Vagina (tissue), 2 donors: ENCODE results near the gene CDH4.

ENCODE experiments used
- CTCF ChIP-seq, 3 experiments: fragments of 450-650 bp in 2 of 3; fragments of 200-600 bp in 1 of 3; sonication (generic) in 1 of 3; IDR thresholded peaks; one replicate each; pipeline ENCODE4 v1.5.1; 2017 to 2019; ENCODE audit warnings: antibody characterized with exemption in 3 of 3, mild to moderate bottlenecking in 2 of 3, moderate library complexity in 2 of 3
- POLR2AphosphoS5 ChIP-seq, 2 donors: sonication (generic); formaldehyde crosslinking; IDR thresholded peaks; one replicate each; pipeline ENCODE4 v1.9.0; 2017; ENCODE audit warnings: antibody characterized with exemption in 2 of 2, mild to moderate bottlenecking in 2 of 2, low read depth in 1 of 2; ENCODE audit not compliant: insufficient read depth in 1 of 2

- TF ChIP-seq CTCF (IDR thresholded peaks at IDR 0.05) = no peak
- TF ChIP-seq POLR2AphosphoS5 (IDR thresholded peaks at IDR 0.05; ENCODE audit: insufficient read depth in 1 of 2, low read depth in 1 of 2) = no peak
These were observed 640.0 kb downstream of the CDH4 start for GRCh38 chr20:61891916-61892649.
